GM13976 (cell line): Measurements from ENCODE around the gene CACNB2.

Experiments used
- DNase-seq: peaks from one replicate; pipeline ENCODE4 v3.0.0; 2012; ENCODE audit warnings: low spot score
- in situ Hi-C: fragments of 300-500 bp; cut with MboI; formaldehyde crosslinking; loops from one replicate; pipeline ENCODE4 v1.12.0; 2022; ENCODE audit warnings: low sequenced_read_pairs, mixed read lengths, inconsistent platforms; ENCODE audit not compliant: unreplicated experiment
- TF ChIP-seq, protein P1 (sequence below): IDR thresholded peaks from 2 replicates; pipeline ENCODE4 v1.5.1; 2012; ENCODE audit warnings: borderline replicate concordance, mild to moderate bottlenecking; ENCODE audit not compliant: insufficient read depth; ENCODE audit errors: extremely low read depth, missing control alignments, control extremely low read depth

Gene CACNB2

DNA sequence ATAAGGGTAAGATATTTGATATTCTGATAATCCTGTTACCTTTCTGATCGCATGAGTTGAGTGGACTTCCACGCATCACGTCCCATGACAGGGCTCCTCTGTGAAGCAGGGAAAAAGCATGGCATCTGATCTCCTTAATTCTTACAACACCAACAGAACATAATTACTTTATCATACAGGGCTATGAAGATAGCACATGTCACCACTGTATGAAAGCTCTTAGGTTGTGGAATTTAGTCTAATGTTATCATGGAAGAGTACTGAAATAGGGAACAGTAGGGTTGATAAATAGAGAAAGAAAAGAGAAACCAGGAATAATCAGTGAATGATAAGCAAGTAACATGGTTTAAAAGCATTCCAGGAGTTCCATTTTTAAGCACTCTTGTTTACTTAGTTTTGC, 212.0 kb downstream of the CACNB2 start:
- no peak for DNase-seq
- in situ Hi-C loops: no loop called here
- TF ChIP-seq, protein P1, sequence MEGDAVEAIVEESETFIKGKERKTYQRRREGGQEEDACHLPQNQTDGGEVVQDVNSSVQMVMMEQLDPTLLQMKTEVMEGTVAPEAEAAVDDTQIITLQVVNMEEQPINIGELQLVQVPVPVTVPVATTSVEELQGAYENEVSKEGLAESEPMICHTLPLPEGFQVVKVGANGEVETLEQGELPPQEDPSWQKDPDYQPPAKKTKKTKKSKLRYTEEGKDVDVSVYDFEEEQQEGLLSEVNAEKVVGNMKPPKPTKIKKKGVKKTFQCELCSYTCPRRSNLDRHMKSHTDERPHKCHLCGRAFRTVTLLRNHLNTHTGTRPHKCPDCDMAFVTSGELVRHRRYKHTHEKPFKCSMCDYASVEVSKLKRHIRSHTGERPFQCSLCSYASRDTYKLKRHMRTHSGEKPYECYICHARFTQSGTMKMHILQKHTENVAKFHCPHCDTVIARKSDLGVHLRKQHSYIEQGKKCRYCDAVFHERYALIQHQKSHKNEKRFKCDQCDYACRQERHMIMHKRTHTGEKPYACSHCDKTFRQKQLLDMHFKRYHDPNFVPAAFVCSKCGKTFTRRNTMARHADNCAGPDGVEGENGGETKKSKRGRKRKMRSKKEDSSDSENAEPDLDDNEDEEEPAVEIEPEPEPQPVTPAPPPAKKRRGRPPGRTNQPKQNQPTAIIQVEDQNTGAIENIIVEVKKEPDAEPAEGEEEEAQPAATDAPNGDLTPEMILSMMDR: no peak

DNA sequence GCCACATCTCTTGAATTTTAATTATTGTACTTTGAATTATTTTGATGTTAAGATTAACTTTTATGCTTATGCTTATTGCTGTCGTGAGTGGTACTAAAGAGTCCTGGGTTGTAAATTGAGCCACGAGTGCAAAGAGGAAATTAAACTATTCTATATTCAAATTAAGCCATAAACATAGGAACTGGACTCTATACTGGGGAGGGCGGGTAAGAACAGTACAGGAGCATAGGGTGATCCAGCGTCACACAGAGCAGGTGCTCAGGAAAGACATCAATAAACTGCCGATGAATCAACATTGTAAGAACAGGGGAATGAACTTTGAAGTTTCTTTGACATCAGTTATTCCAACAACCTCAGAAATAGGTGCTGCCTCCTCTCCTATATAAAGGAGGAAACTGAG, 219.6 kb downstream of the CACNB2 start:
- in situ Hi-C loops: no loop called here
- TF ChIP-seq, protein P1: no peak
- no peak for DNase-seq

DNA sequence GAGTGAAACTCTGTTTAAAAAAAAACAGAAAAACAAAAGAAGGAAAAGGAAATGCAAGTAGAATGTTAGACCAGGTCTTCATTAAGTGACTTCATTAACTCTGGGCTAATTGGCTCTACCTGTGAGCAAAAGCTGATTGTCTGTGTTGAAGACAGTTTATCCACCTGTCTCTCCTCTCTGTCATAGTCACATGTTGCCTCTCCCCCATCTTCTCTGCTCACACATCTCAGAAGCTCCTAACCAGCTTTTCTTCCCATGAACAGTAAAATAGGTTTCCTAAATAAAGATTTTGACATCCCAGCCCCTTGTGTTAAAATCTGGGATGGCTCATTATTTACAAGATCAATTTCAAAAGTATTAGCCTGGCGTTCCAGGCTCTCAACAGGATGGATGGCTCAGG, 222.7 kb downstream of the CACNB2 start:
- DNase-seq: no peak
- in situ Hi-C loops: no loop called here
- TF ChIP-seq, protein P1: no peak

DNA sequence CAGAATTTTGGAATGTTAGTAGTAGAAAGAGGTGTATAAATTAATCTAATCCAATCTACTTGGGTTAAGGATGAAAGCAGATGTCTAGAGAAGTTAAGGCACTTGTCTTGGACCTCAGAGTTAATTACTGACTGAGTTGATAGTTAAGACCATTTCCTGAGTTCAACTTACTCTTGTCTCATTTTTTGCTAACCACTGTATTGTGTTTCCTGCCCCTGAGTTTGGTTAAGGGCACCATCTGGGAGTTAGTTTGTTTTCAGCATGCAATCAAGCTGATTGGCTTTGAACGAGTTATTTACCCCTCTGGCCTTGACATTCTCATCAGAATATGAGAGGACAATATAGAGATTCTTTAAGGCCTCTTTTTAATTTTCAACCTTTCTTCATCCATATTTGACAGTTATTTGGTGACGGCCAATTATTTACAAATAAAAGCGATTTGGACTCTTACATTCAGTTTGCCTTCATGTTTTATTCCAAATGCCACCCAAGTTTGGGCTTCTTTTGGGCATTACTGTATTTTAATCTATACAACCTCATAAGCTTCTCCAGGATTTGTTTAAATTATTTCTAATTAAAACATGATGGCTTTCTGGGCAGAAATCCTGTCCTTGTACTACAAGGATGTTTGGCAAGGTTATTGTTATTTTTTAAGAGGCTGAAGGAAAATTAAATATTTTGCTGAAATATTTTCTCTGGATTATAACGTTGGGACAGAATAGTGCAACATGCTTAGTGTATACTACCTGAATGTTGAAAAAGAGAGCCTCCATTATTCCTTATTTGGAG, 225.0 kb downstream of the CACNB2 start:
- in situ Hi-C loops: no loop called here
- DNase-seq: no peak
- TF ChIP-seq, protein P1: no peak

DNA sequence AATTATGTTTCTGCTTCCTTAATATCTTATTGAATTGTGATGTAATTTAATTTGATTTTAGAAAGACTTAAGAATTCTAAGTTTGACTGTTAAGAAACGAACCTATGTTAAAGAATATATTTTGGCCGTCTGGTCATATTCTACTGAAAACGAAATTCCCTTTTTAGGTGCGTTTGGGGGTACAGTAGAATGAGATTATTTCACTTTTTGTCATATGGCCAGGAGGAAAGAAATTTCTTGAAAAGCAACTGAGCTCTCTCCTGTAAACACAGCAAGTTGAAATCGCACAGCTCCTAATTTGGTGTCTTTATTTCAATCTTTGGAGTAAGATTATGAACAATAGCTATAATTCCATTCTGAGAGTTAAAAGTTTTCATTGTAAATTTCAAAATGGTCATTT, 227.6 kb downstream of the CACNB2 start:
- no peak for DNase-seq
- in situ Hi-C loops: no loop called here
- TF ChIP-seq, protein P1: no peak

DNA sequence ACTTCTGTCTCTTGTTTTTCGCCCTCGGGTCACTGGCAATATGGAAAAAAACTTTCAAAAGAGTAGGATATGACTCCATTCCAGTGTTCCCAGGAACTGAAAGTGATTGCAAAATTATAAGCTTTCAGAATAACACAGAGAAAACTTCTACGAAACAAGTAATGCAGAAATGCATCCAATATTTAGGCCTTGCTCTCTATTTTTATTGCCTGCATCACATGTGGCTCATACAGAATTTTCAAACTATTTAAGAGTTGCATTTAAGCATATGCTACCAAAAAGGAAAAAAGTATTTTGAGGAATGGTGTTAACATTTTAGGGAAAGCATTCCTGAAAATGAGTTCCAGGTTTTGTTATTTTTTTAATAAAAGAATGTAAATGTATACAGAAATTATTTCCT, 228.0 kb downstream of the CACNB2 start:
- TF ChIP-seq, protein P1: no peak
- in situ Hi-C loops: no loop called here
- DNase-seq: no peak

DNA sequence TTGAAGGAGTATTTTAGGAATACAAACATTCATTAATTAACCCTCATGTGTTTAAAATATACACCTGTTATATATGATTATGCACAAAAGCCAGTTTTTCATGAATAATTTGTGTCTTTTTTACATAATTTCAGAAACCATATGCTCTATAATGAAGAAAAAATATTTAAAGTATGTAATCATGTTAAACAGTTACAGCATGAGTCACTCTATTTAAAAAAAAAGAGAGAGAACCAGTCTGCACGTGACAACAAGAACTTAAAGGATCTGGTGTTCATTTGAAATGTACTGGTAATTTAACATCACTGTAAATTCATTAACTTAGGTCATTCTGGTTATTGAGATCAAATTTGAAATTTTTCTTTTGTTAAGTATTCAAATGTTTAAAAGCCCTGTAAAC, 228.5 kb downstream of the CACNB2 start:
- no peak for DNase-seq
- in situ Hi-C loops: no loop called here
- TF ChIP-seq, protein P1: no peak
